COLO829 (cell line): Measurements from ENCODE around the gene SH3PXD2B.
"Not testable (repeated sequence)": the region's sequence is repeated elsewhere in the genome, so short reads cannot be mapped to it uniquely, and the experiment has no call there.

Experiments used
- DNase-seq: peaks from one replicate; pipeline ENCODE4 v3.0.0; 2012; ENCODE audit warnings: low spot score

Gene SH3PXD2B

DNA sequence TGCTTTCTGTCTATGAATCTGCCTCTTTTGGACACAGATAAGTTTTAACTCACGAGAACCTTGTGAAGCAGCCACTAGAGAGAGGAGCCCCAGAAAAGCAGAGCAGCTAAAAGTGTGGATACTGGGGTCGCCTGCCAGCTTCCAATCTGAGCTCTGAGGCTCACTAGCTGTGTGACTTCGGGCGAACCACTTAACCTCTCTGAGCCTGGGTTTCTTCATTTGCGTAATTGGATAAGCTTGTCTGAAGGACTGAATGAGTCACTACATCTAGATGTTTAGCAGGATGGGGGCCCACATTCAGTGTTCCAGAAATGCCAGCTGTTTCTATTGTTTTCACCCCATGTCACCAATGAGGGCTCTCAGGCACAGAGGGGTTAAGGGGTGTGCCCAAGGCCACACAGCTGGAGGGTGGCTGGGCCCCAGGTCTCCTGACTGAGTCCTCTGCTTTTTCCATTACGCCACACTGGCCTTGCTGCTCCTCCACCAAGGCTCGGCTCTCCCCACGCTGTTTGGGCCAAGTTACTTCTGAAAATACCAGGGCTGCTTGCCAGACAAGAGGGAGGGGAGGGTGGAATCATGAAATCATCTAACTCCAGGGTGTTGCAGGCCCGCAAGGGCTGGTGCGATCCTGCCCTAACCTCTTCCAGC lies 36.2 kb downstream of the SH3PXD2B start:
- no peak for DNase-seq

DNA sequence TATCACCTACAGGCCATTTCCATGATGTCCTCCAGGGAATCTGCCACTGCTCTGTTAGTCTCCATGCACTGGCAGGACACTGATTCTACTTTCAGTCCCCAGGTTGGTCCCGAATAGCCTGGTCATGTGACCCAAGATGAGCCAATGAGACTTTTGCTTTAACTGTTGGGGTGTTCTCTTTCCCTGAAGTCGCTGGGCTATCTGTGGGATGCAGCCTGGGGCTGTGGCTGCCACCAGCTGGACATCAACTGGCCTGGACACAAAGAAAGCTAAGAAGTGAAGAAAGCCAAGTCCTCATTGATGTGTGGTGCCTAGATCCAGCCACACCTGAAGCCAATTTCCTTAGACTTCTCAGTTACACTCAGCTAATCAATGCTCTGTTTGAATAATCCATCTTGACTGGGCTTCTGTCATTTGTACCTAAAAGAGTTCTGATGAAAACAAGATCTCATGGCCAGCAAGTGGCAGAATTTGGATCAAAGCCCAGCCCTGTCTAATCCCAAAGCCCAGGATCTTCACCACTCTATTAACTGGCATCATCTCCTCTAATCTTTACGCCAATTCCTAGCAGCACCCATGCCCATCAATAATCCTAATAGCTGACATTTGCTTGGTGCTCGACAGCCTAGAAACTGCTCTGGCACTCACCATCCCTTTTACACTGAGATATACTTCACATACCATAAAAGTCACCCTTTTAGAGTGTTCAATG lies 37.0 kb downstream of the SH3PXD2B start:
- DNase-seq, result no peak

DNA sequence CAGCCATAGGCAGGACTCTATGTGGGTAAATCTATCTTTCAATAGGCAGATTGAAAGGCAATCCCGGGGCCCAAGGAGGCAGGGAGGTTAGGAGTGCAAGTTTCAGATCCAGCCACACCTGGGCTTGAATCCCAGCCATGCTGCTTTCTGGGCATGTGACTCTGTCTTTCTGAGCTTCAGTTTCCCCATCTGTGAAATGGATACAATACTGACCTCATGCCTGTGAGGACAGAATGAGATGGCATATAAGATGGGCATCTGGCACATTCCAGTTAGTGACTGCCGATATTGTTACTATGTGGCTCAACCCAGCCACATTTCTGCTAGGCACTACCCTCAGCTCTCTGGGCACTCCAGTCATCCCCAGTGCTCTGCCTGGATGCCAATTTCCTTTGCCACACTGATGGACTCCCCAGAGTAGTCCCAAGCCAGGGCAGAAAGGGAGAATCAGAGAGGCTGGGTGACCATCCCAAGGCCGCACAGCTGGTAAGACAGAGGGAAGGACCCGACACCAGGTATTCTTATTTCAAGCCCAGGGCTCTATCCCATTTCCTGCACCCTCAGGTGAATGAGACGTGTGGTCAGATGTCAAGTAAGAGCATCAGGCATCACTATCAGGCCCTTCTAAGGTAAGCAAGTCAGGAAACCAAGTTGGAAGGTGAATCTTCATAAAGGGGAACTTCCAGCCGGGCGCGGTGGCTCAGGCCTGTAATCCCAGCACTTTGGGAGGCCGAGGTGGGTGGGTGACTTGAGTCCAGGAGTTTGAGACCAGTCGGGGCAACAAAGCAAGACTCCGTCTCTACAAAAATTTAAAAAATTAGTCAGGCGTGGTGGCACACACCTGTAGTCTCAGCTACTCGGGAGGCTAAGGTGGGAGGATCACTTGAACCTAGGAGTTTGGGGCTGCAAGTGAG lies 38.7 kb downstream of the SH3PXD2B start:
- DNase-seq, result no peak

DNA sequence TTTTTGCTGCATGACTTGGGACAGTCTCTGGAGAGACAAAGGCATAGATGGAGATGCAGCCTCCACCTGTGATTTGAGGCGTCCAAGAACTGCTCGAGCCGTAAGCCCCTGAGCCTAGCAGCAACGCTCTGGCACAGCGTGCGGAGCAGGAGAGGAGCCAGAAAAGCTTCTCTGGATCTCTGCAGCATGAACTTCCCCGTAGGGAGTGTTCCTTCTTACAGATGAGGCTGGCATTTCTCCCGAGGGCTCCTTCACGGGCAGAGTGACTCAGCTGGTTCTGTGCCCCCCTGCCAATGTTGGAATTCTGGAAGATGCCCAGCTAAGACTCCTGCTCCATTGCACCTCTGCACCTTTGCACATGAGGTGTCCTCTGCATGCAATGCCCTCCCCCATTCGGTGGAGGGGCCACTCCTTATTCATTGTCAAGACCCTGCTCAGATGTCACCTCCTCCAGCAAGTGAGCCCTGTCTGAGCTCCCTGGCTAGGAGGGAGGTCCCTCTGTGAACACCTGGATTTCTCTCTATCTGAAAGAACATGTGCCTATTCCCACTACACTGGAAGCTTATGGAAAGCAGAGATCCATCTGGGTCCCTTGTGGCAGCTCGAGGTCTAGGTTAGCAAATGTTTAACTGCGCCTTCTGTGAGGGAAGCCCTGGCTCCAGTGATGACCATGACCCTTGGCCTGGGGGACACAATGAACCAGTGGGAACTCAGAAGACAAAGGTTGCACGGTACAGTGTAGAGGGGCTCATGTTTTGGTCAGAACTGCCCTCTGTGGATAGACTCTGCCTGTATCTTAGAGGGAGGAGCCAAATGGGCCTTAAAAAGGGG lies 39.6 kb downstream of the SH3PXD2B start:
- DNase-seq, result no peak

DNA sequence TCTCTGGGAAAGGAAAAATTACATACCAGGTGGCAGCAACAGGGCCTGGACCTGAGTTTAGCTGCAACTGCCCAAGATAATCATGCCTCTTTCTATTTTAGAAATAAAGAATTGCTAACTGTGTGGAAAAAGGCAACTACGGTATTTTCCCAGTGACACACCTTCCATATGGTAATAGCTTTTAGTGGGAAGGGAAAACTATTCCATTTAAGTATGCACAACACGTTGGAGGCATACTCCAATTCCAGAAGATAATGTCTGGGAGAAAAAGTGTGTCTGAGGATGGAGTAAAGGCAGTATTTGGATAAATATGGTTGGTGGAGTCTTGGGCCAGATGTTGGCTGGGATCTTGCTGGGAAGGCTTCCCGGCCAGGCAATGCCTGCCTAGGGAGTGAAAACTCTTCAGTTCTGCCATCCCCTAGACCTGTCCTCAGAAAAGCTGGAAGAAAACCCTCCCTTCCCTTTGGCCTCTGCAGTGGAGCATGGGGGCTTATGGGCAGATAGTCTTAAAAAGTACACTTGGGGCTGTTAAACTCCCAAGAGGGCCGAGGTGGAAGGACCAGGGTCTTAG lies 40.6 kb downstream of the SH3PXD2B start:
- no peak for DNase-seq

DNA sequence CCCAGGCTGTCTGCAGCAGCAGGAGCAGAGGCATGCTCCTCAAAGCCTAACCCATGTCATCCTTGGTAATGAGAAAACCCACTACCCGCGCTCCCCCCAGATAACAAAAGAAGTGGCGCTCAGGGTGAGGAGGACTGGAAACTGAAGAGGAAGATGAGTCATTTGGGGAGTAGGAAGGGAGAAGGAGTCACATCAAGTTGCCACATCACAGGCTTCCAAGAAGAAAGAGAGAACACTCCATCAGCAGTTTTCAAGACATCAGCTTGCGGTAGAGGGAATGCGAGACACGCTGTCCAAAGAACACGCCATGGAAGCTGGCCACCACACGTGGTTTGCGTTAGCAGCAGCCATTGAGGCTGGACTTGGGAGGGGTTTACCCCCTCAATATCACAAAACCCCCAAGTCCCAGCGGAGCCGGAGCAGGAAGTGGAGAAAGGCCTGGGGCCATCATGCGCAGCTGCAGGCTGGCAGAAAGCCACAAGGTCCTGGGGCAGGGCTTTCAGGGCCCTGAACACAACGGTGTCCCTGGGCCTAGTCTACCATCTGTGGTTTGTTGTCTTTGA lies 41.5 kb downstream of the SH3PXD2B start:
- no peak for DNase-seq

DNA sequence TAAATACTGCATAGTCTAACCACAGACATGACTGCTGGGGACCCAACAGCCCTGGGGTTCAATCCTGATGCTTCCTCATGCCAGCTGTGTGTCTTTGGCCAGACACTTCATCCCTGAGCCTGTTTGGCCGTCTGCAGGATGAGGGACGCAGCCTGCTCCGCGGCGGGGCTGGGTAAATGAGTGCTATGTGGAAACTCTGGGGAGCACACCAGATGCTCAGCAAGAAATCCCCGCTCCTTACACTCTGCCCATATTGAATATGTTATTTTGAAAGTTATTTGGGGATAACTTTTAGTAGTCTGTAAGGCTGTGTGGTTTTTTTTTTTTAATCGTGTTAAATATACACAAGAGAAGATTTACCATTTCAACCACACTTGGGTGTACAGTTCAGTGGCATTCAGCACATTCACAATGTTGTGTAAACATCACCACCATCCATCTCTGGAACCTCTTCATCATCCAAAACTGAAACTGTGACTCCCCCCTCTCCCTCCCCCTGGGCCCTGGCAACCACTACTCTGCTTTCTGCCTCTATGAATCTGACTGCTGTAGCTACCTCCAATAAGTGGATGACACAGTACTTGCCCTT lies 42.7 kb downstream of the SH3PXD2B start:
- DNase-seq, result no peak

DNA sequence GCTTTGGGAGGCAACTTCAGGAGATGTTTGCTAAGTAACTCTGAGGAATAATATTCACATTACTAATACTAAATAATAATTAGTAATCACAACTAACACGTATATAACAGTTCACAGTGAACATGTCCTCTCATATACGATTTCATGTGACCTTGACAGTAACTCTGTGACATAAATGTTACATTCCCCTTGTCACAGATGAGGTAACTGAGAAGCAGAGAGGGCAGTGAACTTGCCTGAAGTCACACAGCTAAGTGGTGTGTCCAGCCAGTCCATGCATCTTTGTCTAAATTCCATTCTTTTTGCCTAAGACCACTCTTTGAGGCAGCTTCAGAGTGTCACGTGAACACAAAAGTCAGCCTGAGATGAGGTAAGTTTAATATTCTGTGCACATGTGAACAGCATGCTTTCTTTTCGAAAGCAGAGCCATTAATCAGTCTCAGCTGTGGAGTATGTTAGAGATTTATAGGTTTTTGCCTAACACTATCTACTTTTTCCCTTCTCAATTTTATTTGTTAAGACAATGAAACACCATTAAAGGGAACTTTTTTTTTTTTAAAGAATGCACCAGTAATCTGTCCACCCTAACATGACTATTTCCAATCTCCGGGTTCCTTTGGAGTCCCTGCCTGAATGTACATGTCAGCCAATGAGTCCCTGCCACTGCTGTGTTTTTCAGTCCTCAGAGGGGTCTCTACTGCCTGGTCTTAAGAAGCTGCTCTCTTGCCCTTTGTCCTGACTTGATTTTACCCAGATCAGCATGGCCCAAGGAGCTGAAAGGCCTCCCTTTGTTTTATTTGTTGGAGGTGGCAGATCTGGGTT lies 43.5 kb downstream of the SH3PXD2B start:
- DNase-seq, result no peak

DNA sequence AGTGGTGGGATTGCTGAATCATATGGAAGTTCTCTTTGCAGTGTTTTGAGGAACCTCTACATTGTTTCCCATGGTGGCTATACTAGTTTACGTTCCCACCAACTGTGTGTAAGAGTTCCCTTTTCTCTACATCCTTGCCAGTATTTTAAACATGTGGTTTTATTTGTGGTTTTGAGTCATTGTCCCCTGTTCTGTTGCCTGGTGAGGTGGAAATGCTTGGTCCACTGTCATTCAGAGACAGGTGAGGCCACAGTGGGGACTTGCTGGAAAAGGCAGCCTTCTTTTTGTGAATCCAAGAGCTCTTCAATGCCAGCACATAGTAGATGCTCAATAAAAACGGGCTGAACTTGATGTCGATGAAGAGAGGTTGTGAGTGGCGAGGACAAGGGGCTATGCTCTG lies 44.2 kb downstream of the SH3PXD2B start:
- no peak for DNase-seq

DNA sequence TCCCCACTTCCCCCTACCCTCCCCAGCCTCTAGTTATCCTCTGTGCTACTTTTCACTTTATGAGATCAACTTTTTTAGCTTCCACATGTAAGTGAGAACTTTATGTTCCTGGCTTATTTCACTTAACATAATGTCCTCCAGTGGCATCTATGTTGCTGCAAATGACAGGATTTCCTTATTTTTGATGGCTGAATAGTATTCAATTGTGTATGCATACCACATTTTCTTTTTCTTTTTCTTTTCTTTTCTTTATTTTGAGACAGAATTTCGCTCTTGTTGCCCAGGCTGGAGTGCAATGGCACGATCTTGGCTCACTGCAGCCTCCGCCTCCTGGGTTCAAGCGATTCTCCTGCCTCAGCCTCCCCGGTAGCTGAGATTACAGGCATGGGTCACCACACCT lies 44.8 kb downstream of the SH3PXD2B start:
- DNase-seq, result not testable (repeated sequence)

DNA sequence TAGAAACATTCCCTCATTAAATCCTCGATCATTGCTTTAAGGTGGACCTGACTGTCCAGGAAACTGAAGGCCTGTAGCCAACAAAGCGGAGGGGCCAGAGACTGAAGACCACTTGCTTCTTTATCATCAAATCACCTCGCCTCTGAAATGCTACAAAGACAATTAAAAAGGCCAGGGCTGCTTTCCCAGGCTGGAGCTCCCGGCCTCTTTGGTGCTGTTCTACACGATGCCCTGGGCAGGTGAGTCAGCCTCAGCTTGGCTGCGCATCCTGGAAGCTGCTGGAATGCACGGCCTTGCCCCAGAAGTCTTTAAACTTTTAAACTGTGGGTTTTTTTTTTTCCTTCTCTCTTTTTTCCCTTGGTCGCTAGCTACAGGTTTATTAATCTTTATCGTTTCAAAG lies 46.5 kb downstream of the SH3PXD2B start:
- DNase-seq, result no peak

DNA sequence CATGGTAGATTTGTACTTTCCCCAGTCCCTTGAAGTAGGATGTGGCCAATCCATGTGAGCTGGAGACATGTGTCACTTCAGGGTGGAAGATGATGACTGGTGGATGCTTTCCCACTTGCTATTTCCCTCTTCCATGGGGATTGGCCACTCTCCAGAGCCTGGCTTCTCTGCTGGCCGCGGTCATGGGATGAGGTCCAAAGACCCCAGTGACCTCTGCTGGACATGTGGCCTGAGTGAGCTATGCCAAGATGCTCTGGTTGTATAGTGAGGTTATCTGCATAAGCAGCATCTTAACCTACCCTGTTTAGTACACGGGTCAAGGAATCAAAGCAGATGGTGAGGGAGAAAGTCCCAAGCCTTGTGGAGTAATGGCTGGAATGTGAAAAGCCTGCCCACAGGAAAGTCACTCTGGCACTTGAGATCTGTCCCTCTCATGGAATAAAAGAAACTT lies 47.1 kb downstream of the SH3PXD2B start:
- no peak for DNase-seq

DNA sequence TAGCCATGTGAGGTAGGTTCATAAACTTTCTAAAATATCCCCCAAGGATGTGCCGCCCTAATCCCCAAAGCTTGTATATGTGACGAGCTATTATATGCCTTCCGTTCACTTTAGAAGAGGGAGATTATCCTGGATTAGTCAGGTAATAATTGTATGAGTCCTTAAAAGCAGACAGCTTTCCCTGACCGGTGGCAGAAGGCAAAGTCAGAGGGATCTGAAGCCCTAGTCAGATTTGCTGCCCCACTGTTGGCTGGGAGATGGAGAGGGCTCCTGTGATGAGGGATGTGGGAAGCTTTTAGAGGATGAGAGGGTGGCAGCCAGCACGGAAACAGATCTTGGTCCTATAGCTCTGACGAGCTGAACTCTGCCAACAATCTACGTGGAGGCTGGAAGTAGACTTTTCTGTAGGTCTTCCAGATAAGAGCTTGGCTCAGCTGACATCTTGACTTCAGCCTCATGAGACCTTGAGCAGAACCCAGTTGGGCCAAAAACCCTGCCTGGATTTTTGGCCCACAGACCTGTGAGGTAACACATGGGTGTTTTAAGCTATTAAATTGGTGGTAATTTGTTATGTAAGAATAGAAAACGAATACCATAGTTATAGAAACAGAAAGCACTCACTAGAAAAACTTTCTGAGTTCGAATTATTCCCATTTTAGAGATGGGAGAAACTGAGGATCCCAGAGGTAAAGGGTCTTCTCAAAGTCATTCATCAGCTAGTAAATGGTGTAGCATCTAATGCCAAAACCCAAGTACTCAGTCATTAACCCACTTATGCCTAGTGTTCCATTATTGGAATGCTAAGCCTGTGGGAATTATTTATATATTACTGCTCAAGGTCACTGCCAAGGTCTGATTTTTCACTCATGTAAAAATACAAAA lies 48.9 kb downstream of the SH3PXD2B start:
- no peak for DNase-seq

DNA sequence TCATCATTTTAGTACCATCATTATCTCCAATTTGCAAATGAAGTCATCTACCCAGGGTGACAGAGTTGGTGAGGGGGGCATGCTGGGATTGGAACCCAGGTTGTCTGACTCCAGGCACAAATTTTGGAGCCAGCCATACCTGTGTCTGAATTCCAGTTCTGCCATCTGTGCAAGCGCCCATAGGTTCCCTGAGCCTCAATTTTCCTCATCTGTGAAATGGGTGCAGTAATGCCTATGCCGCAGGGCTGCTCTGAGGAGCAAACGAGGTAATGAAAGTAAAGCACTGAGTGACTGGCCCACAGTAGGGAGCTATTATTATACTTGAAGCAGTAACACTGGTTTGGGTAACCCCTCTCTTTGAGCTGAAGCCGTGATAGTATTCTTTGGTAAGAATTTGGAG lies 49.6 kb downstream of the SH3PXD2B start:
- no peak for DNase-seq

DNA sequence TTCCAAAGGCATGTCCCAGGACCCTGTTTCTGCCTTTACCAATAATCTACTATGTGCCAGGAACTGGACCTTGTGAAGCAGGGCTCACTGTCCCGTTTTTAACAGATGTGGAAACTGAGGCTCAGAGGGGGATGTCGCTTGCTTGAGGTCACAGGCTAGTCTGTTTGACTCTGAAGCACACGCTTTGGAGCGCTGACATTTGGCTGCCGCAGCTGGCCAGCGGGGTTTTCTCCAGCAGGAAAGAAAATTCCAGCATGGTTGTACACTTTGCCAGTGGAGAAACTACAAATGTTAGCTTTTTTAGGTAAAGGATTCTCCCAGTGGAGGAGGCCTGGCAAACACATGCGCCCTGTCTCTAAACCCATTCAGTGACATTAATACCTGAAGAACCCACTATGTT lies 50.5 kb downstream of the SH3PXD2B start:
- no peak for DNase-seq

DNA sequence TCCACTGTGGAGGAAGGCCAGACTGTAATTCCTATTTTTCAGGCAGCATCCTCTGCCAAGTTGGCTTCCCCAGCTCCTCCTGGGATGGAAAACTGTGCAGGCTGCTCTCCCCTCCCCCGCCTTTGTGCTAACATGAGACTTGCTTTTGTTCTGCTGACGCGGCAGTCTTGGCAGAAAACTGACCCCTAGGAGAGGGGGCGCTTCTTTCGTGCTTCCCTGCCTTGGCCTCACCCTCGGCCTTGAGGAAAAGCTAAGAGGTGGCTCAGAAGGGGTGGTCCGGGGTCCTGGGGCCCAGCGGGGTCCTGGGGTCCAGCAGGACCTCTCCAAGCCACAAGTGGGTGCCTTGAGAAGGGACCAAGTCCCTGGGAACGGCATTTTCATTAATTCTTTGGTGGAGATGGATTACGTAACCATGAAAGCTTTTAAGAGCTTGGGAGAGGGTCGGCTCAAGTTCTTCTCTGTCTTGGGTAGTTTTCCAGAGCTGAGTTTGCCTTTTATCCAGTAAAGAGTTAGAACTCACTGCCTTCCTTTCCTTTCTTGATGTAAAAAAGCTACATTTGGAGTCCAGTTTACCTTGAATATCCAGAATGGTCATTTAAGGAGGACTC lies 51.0 kb downstream of the SH3PXD2B start:
- DNase-seq, result no peak

DNA sequence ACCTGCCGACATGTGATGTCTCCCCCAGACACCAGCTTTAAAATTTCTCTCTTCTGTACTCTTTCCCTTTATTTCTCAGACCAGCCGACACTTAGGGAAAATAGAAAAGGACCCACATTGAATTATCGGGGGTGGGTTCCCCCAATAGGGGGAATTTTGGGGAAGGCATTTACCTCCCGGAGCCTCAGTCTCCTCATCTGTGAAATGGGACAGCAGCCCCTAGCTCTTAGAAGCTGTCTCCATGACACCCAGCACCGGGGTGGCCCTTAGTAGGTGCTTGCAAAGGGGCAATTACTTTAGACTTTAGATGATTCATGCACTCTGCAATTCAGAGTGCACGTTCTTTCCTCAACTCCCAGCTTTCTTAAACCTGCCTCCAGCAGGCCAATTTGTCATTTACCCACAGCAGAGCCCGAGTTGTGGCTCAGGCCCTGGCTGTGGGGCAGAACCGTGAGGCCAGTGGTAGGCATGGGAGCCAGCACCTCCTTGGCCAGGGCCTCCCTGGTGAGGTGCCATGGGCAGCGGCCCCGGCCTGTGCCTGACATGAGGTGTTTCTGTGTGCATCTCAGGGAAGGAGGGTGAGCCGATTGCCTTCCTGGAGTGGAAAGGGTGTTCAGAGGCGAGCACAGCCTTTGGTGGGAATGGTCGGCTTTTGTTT lies 51.7 kb downstream of the SH3PXD2B start:
- no peak for DNase-seq

DNA sequence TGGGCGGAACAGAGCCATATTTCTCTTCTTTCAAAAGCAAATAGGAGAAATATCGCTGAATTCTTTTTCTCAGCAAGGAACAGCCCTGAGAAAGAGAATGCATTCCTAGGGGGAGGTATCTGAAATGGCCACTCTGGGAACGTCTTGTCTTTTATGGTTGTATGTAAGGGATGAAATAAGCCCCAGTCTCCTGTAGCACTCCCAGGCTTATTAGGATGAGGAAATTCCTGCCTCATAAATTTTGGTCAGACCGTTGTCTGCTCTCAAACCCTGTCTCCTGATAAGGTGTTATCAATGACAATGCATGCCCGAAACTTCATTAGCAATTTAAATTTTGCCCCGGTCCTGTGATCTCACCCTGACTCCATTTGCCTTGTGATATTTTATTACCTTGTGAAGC lies 52.3 kb downstream of the SH3PXD2B start:
- not testable (repeated sequence) for DNase-seq
